HG02763 (cell line): ENCODE results near the gene SRP72.
"Not testable (repeated sequence)": the region's sequence is repeated elsewhere in the genome, so short reads cannot be mapped to it uniquely, and the experiment has no call there.

Experiments used
- ATAC-seq: cut with Tn5 transposase; IDR thresholded peaks from one replicate; pipeline ENCODE4 v1.9.1; 2021; ENCODE audit warnings: mild to moderate bottlenecking, moderate library complexity; ENCODE audit not compliant: unreplicated experiment

Gene SRP72

DNA sequence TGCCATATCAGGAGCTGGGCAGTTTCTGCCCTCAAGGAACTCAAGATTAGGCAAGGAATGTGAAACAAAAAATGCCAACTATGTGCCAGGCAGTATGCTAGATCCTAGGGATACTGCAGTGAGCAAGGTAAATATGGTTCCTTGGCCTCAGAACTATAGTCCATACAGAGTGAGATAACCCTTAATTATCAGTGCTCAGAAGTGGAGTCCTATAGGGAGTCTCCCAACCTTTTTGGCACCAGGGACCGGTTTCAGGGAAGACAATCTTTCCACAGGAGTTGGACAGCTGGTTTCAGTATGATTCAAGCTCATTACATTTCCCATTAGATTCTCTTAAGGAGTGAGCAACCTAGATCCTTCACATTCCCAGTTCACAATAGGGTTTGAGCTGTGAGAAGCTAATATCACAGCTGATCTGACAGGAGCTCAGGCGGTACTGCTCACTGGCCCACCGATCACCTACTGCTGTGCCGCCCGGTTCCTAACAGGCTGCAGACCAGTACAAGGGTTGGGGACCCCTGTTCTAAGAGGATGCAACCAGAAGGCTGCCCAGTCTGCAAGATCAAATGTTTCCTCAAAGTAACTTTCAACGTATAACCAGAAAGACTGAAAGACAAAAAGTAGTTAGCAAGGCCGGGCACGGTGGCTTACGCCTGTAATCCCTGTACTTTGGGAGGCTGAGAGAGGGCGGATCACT, 1.7 kb upstream of the SRP72 start:
- ATAC-seq, result no peak

DNA sequence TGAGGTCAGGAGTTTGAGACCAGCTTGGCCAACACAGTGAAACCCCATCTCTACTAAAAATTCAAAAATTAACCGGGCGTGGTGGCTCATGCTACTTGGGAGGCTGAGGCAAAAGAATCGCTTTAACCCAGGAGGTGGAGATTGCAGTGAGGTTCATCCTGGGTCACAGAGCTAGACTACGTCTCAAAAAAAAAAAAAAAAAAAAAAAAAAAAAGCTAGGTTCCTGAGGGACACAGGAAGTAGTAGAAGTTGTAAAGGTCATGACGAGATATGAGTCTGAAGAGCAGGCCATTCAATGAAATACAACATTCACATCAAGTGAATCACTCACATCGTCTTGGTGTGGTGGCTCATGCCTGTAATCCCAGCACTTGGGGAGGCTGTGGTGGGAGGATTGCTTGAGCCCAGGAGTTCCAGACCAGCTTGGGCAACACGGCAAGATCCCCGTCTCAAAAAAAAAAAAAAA, 1.1 kb upstream of the SRP72 start:
- ATAC-seq, result not testable (repeated sequence)

DNA sequence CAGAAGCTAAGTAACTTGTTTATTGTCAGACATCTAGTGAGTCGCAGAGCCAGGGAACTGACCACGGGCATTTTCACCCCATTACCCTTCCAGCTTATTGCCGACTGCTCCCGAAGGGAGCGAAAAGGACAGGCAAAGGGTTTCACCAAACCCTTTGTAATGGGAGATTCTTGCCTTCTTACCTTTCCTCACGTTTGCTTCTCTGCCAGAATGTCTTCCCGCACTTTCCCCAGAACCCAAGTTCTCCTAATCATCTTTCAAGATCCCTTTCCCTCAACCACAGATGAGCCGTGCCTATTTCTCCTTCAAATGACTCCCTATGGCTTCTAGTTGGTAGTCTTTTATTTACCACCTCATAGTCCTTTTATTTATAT, 520 bp upstream of the SRP72 start:
- no peak for ATAC-seq

DNA sequence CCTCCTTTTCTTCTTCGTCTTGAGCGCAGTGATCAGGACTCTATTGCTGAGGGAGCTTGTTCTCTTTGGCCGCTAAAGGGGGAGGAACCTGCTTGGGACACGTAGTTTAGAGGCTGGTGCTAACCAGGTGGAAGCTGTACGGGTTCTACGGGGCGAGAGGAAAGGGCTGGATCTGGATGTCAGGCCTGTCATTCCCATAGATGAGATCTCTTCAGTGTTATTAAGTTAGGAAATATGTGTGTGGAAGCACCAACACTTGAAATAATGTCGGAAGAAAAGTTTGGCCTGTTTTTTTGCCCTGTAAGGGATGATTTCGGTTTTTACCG, 643 bp downstream of the SRP72 start:
- ATAC-seq, result peak; percentile 46

GRCh38 chr4:56469489-56470210, 2.2 kb downstream of the SRP72 start:
- ATAC-seq, result no peak

- ATAC-seq, result no peak
Observed at GRCh38 chr4:56475917-56476316, 8.5 kb downstream of the SRP72 start.

GRCh38 chr4:56477192-56477702, 9.8 kb downstream of the SRP72 start:
- ATAC-seq, result no peak

GRCh38 chr4:56480691-56481090, 13.3 kb downstream of the SRP72 start:
- ATAC-seq, result no peak

DNA sequence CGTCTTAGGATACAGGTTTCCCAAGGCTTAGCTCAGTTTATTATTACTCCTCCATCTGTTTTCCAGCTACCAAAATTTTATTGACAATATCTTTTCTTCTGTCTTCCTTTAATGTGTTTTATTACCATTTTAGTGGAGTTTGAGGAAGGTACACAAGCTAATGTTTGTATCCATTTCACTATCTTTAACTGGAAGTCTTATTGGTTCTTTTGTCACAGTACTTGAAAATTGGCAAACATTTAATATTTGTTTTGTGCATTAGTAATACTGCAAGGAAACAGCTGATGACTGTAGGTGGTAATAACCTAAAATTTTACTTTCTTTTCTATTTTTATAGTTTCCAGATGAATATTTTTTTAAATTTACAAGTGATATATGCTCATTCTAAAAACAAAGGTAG, 28.8 kb downstream of the SRP72 start:
- no peak for ATAC-seq

- peak; percentile 64 for ATAC-seq
Observed at GRCh38 chr4:56505269-56506130, 38.1 kb downstream of the SRP72 start, which contains the start of gene ARL9. ARL9 (plus strand) TSS chr4:56505791; CDS start chr4:56505863, 72 bp downstream.

GRCh38 chr4:56511098-56511497, 43.7 kb downstream of the SRP72 start:
- ATAC-seq, result no peak

- ATAC-seq, result no peak
Observed at GRCh38 chr4:56512166-56512565, 44.7 kb downstream of the SRP72 start.

- ATAC-seq, result no peak
Observed at GRCh38 chr4:56513517-56513916, 46.1 kb downstream of the SRP72 start.

DNA sequence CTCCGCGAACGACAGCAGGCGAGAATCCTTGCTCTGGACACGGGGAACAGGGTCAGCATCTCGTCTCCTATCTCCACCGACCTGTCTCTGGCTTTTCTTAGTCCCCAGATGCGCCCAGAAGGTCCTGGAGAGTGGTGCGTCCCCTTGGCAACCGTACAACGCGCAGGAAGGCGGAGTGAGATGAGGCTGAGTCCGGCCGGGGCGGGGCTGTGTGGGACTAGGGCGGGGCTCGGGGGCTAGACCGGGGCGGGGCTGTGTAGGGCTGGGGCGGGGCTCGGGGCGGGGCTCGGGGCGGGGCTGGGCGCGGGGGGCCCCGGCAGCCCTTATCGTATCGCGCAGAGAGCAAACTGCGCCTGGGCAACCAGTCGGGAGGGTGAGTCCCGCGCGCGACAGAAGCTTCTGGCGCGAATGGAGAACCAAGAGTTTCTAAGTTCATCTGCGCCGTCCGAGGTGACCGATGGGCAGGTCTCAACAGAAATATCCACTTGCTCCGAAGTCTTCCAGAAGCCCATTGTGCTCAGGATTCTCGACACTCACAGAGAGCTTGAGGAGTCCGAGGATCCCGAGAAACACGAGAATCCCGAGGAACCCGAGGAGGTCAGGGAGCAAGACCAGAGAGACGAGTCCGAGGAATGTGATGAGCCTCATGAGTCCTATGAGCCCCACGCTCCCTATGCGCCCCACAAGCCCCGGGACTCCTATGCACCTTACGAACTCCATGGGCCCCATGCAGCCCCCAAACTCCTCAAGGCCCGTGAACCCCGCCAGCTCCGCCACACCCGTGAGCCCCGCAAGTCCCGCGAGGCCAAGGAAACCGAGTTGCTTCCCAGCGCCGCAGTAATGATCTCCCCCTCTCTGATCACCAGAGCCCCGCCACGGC, 63.1 kb downstream of the SRP72 start:
- peak; percentile 96 for ATAC-seq

DNA sequence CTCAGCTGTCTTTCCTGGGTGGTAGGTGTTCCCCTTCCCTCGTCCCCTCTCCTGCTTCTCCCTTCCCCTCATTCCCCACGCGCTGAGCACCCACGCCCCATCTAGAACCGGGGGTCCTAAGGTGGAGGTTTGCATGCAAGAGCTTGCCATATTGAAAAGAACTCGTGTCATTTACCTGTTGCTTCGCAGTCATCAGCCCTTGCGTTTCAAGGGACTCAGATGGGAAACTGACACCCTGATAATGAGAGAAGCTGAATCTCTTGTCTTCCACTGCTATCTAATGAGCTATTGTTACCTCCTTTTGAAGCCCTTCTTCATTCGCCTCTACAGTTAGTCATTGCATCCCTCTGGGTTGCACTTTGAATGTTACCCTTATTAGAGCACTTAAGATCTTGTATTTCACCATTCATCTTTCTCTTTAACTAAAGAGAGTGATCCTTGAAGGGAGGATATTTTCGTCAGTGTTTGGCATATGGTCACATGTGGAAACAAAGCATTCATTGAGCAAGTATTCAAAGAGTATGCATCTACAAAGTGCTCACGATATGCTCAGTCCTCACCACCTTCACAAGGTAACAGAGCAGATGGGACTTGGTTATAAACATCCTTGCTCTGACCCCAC, 63.8 kb downstream of the SRP72 start:
- ATAC-seq, result no peak

GRCh38 chr4:56531823-56532222, 64.4 kb downstream of the SRP72 start:
- ATAC-seq, result no peak

GRCh38 chr4:56532239-56532638, 64.8 kb downstream of the SRP72 start:
- ATAC-seq, result no peak

- ATAC-seq, result no peak
Observed at GRCh38 chr4:56535915-56536314, 68.5 kb downstream of the SRP72 start.

- ATAC-seq, result no peak
Observed at GRCh38 chr4:56537147-56537546, 69.7 kb downstream of the SRP72 start.

DNA sequence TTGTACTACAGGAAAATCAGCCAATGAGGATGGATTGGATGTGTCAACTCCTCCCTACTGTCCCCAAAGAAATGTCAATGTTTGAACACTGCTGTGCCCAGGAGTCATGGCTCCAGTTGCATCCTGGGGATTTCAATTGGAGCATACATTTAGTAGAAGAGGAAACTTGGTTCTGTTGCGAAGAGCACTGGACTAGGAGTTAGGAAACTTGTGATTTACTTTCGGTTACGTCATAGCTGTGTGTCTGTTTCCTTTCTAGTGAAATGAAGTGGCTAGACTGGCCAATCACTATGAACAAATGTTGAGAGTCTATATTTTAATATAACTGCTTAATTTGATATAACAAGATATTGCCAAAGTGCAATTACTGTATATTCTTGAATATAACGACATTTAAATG, 73.4 kb downstream of the SRP72 start:
- ATAC-seq, result no peak
